HG03378 (cell line): ENCODE results near the gene BCO2.
"Not testable (repeated sequence)": the region's sequence is repeated elsewhere in the genome, so short reads cannot be mapped to it uniquely, and the experiment has no call there.

Experiments used
- ATAC-seq: cut with Tn5 transposase; IDR thresholded peaks from one replicate; pipeline ENCODE4 v1.9.1; 2021; ENCODE audit warnings: mild to moderate bottlenecking, moderate library complexity; ENCODE audit not compliant: unreplicated experiment

BCO2 gene

DNA sequence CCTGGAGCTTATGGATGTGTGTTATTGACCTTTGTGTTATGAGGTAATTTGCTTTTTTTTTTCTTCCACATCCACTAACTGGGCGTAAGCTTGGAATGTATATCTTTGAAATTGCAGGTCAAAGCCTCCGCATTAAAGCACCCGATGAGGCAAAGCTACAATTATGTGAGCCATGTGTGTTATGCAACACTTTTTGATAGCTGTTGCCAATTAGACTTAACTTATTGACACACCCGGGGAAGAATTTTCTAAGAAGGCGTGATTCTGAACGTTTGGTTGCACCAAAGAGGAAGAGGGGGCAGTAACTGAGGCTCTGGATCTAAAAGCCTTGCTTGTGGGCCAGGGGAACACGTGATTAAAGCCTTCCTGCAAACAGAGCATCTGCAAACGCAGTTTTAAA lies 8.8 kb upstream of the BCO2 start:
- ATAC-seq, result no peak

DNA sequence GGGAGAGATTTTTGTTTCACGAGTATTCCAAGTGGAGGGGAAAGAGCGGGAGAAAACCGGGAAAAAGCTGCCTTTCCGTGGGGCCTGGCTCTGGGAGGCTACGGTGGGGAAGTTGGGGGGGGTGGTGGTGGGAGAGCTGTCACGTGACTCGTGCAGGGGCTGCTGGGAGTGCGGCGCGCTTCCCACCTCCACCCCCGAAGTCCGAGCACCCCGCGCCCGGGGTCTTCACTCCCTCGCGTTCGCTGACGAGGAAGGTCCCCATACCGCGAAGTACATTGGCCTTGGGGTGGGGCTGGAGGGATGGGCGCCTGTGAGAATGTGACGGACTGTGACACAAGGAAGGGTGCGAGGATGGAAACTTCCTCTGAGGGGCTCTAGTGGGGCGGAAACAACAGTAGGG lies 8.2 kb upstream of the BCO2 start, which contains the start of gene TEX12:
Gene TEX12, plus strand, starts transcription at position 228 of the 400 bp plus-strand sequence. CDS start 1,897 bp downstream, outside the sequence.
- no peak for ATAC-seq

DNA sequence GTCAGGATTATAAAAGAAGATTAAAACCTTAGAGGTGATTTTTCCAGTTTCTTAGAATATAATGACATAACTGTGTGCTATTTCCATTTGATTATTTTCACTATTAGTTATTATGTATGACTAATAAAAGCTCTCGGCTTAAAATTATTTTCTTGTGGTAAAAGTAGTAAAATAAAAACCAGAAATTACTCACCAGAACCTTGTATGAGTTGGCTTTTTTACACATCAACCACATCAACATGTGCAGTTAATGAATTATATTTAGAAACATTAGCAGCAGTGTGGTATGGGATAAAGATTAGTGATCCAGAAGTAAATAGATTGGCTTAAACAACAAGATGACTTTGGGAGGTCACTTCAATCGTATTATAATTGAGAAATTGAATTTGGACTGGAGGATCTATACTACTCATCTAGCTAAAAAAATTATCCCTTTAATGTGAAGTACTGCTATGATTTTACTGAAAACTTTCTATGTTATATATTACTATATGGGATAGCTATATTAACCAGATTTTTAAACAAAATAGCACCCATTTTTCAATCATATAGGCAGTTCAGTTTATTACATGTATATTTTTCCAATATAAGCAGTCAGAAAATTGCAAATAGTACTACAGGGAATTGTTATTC lies 2.8 kb upstream of the BCO2 start:
- ATAC-seq, result peak; percentile 84

DNA sequence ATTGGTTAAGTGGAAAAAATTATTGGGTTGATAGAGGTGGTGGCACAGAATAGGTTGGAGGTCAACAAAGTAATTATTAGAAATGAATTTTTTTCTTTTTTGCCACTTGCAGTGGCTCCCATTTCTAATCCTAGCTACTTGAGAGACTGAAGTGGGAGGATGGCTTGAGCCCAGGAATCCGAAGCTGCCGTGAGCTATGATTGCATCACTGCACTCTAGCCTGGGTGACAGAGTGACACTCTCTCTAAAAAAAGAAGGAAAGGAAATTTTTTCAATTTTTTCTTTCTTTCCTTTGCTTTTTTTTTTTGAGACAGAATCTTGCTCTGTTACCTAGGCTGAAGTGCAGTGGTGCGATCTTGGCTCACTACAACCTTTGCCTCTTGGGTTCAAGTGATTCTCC lies 2.2 kb upstream of the BCO2 start:
- no peak for ATAC-seq

DNA sequence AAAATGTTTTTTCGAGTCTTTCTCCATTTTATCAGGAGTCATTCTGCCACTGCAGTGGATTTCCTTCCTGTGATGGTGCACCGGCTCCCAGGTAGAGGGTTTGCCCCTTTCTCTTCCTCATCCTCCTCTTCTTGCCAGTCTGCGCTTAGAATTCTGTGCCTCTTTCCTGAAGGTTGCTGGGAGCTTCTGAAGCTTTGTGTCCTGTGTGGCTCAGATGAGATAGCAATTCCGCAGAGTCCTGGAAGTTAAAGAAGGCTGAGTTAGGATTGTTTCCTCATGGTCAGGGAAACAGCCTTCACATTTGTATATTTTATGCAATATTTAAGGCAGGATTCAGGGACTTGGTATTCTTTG lies 264 bp downstream of the BCO2 start:
- no peak for ATAC-seq

DNA sequence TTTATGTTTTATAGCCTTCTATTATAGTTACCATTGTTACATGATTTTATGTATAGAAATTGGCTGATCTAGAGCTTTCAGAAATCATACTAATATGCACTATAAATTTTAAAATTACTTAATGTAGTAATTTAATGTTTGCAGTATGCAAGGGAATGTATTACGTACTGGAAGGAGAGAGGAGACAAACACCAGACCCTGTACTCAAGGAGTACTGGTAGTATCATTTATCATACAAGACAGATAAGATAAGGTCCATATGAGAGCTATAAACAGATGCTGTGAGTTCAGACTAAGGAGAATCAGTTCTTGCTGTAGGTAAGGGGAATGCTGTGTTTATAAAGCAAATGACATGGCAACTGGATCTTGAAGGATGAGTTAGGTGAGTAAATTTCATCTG lies 765 bp downstream of the BCO2 start:
- no peak for ATAC-seq

DNA sequence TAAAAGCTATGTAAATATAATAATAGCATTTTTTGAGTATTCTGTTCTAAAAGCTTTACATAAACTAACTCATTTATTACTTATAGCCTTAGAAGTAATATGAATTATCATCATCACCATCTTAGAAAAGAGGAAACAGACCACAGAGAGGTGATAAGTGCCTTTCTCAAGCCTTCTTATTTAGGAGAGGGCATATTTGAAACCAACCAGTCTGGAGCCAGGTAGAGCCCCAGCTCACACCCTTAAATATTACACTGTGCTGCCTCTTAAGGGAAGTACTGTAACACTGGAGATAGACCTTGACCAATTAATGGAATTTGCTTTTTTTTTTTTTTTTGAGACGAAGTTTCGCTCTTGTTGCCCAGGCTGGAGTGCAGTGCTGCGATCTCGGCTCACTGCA lies 2.3 kb downstream of the BCO2 start:
- ATAC-seq, result no peak

DNA sequence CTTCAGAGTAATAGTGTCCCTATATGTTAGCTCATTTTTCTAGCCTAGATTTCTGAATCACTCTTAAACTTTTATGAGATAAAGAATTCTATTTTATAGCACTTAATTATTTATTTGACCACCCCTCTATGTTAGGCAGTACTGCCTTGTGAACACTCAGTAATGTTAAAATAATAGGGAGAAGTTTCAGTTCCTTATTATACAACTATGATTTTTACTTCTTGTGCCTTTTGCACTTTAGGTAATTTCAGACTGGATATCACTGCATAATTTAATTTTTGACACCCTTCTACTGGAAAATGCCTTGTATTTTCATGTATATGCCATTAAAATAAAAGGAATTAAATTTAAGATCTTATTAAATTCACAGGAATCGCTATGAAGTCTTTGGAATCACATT lies 3.1 kb downstream of the BCO2 start:
- no peak for ATAC-seq

DNA sequence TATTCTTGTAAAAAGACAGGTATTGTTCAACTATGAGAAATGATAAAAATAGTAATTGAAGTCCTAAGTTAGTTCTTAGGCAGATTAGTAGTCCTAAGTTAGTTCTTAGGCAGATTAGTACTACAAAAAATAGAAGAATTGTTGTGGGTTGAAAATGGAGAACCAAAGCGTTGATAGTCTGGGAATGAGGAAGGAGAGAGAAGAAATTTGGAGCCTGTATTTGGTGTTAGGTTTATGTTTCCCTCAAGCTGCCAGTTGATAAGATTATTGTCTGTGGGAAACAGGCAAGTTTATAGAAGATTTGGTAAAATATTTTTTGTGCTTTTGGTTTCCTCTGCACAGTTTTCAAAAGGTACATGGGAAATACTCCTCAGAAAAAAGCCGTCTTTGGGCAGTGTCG lies 3.6 kb downstream of the BCO2 start:
- ATAC-seq, result no peak

DNA sequence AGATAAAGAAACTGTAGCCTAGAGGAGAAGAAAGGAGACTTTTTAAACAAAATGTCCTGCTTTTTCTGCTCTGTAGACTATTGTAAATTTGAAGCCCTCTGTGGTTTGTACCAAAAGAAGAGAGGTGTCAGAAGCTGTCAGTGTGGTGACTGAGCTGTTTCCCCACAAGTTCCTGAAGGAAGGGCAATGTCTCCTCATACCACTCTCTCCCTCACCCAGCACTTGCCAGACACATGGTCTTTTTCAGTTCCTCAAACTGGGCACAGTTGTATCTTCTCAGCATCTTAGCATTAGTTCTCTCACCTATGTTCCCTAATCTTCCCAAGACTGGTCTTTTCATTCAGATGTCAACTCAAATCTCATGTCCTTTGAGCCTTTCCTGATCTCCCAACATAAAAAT lies 4.3 kb downstream of the BCO2 start:
- ATAC-seq, result peak; percentile 76

DNA sequence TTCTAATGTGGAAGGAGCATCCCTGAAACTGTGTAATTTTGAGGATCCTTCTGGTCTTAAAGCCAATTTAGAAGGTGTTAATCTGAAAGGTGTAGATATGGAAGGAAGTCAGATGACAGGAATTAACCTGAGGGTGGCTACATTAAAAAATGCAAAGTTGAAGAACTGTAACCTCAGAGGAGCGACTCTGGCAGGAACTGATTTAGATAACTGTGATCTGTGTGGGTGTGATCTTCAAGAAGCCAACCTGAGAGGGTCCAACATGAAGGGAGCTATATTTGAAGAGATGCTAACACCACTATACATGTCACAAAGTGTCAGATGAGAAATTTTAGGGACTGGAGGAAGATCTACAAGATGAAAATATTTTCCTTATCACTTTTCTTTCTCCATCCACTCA lies 7.6 kb downstream of the BCO2 start:
- no peak for ATAC-seq

DNA sequence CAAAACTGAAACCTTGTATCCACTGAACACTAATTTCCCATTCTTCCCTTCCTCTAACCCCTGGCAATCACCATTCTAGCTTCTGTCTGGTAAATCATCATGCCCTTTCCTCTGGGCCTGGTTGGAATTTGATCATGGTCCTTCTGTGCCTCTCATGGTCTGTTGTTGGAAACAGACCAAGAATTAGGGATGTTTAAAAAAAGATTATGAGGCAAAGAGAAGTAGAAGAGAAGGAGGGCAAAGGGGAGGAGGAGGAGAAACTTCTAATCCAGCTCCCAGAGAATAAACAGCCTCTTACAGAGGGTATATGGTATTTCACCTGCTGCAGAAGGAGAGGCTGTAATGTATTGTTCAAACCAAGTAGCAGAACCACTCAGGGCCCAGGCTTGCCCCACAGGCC lies 10.6 kb downstream of the BCO2 start:
- ATAC-seq, result no peak

DNA sequence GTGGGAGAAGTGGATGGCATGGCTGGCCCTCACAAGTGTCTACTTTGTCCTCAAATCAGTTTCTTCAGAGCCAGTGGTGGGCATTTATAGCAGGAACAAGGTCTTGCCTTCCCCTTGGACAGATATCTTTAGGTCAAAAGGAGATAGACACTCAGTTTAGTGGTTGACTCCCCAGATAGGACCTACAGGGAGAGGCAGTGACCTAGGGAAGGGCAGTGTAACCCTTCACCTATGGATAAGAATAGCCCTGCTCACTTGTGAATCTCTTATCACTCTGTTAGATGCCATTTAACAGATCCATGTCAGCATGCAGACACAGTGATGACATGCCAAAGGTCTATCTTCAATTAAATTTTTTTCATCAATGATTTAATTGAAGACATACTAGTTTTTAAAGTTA lies 11.0 kb downstream of the BCO2 start:
- no peak for ATAC-seq

DNA sequence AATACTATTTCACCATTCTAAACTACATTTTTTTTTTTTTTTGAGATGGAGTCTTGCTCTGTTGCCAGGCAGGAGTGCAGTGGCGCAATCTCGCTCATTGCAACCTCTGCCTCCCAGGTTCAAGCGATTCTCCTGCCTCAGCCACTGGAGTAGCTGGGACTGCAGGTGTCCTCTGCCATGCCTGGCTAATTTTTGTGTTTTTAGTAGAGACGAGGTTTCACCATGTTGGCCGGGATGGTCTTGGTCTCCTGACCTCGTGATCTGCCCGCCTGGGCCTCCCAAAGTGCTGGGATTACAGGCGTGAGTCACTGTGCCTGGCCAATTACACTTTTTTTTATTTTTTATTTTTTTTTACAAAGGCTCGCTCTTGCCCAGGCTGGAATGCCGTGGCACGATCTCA lies 19.8 kb downstream of the BCO2 start:
- not testable (repeated sequence) for ATAC-seq

DNA sequence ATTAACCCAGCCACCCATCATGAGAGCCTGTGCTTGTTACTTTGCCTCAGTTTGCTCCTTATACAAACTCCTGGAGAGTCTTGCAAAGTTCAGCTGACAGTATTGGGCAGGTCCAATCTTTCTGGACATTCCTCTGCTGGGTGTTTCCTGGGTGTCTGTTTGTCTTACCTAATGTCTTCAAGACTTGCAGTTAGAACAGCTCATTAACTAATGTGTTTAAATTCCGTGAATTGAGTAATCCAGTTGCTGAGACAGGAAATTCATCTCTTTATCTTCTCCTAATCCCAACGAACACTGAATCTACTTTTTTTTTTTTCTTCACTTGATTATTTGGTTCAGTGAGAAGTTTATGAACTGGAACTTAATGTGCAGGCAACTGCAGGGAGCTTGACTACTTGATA lies 20.6 kb downstream of the BCO2 start:
- no peak for ATAC-seq

DNA sequence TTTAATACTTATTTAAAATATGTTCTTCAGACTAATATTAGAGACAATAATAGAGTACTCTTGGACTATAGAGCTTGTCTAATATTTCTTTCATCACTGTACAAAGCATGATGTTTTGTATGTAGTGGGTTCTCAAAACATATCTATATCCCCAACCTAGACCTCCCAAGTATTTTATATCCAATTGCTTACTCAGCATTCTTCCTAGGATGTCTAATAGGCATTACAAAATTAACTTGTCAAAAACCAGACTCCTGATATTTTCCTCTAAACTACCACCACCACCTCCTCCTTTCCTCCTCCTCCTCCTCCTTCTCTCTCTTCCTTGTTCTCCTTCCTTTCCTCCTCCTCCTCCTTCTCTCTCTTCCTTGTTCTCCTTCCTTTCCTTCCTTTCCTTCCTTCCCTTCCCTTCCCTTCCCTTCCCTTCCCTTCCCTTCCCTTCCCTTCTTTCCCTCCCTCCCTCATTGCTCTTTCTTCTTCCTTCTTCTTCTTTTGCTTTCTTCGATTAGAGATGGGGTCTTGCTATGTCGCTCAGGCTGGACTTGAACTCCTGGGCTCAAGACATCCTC lies 21.3 kb downstream of the BCO2 start:
- no peak for ATAC-seq

DNA sequence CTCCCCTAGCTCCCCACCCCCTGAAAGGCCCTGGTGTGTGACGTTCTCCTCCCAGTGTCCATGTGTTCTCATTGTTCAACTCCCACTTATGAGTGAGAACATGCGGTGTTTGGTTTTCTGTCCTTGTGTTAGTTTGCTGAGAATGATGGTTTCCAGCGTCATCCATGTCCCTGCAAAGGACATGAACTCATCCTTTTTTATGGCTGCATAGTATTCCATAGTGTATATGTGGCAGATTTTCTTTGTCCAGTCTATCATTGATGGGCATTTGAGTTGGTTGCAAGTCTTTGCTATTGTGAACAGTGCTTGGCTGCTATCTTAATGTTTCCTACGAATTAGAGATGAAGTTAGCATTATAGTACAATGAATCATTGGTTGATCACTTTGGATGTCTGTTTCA lies 23.8 kb downstream of the BCO2 start:
- ATAC-seq, result not testable (repeated sequence)

DNA sequence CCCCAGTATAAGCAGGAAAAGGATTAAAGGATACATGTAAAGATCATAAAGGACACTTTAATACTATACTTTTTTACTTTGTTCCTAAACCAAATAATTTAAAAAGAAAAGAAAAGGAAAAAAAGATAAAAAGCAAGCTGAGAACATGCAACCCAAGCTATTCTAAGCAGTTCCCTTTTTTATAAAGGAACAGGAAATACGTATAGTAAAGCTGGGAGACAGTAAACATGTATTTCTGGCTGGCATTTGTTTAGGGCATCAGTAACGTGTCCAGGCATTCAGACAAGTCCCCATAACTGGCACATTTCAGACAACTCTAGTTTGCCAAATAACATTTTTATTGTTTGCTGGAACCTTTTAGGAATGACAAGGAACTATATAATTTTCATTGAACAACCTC lies 24.9 kb downstream of the BCO2 start:
- no peak for ATAC-seq

DNA sequence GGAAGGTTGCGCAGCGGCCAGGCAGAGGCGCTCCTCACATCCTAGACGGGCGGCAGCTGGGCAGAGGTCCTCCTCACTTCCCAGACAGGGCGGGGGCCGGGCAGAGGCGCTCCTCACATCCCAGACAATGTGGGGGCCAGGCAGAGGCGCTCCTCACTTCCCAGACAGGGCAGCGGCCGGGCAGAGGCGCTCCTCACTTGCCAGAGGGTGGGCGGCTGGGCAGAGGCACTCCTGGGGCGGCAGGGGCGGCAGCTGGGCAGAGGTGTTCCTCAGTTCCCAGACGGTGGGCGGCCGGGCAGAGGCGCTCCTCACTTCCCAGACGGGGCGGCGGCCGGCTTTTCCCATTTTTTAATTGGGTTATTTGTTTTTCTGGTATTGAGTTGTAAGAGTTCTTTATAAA lies 30.8 kb downstream of the BCO2 start:
- ATAC-seq, result no peak

DNA sequence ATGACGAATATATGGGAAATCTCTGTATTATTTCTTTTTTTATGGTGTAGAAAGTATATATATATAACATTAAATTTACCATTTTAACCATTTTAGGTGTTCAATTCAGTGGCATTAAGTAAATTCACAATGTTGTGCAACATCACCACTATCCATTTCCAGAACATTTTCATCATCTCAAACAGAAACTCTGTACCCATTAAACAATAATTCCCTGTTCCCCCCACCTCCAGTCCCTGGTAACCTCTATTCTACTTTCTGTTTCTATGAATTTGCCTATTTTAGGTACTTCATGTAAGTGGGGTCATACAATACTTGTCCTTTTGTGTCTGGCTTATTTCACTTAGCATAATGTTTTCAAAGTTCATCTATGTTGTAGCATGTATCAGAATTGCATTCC lies 35.6 kb downstream of the BCO2 start:
- no peak for ATAC-seq

DNA sequence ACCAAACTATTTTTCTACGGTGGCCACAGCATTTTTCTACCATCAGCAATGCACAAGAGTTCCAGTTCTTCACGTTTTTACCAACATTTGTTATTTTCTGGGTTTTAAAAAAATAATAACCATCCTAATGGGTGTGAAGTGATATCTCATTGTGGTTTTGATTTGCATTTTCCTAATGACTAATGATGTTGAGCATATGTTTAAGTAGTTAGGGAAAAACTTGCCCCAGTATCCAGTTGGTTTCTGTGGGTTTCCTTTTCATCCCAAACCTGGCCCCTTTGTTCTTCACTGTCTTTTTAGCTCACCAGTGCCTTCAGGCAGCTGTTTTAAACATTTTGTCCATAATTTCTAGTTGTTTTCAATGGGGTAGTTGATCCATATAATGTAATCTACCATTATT lies 36.2 kb downstream of the BCO2 start:
- no peak for ATAC-seq

DNA sequence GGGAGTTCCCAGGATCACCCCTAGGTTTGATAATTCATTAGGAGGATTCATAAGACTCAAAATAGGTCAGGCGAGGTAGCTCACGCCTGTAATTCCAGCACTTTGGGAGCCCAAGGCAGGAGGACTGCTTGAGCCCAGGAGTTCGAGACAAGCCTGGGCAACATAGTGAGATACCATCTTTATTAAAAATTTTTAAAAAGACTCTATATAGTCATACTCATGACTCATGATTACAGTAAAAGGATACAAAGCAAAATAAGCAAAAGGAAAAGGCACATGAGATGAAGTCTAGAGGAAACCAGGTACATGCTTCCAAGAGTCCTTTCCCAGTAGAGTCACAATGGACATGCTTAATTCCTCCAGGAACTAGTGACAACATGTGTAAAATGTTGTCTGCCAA lies 37.0 kb downstream of the BCO2 start:
- ATAC-seq, result no peak

DNA sequence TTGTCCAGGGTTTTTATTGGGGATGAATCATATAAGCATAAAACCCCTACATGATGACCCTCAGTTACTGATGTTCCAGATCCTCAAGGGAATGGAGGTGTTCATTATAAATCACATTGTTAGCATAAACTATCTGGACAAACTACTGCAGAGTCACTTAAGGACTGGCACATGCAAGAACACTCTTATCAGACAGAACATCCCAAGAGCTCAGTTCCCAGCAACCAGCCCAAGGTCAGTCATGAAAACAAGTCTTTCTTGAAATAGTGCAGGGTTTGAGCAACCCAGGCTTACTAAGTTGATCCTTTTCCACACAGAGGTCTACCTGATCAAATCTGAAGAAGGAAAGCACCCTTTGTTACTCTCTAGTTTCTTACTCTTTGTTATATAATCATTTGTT lies 37.4 kb downstream of the BCO2 start:
- ATAC-seq, result no peak
